PC-3 (cell line): ENCODE results near the gene NFAM1. TPM values are rescaled to one million over a fixed set of nuclear protein-coding genes. Genes with fewer than 3 reads are reported as not detected.

Experiments
- ATAC-seq: fragments of 200-7000 bp; cut with Tn5 transposase; 2 replicates; pipeline ENCODE4 v1.9.1; 2020; ENCODE audit warnings: mild to moderate bottlenecking, moderate library complexity
- BruUV-seq: library from RNA; stranded (reverse); fragments of 400-500 nt; replicated peaks from 2 replicates; lab custom pipeline; 2021; lab: Mats Ljungman, UMichigan
- CTCF ChIA-PET: fragments of 300-600 bp; sonication (Branson Sonifier 250); formaldehyde crosslinking; loops from one replicate; lab custom pipeline; 2022; ENCODE audit warnings: antibody characterized with exemption; lab: Charles Lee
- POLR2A ChIA-PET: fragments of 300-600 bp; sonication (Branson Sonifier 250); formaldehyde crosslinking; loops from one replicate; lab custom pipeline; 2022; ENCODE audit warnings: antibody characterized with exemption; ENCODE audit not compliant: unreplicated experiment; lab: Charles Lee
- DNase-seq: peaks from one replicate; pipeline ENCODE4 v3.0.0-alpha.2; 2015
- H2AFZ ChIP-seq: fragments of 300-600 bp; sonication (generic); 2 replicates; pipeline ENCODE4 v1.6.0; 2016; ENCODE audit warnings: antibody characterized with exemption, low read length
- H3F3A ChIP-seq: fragments of 300-600 bp; sonication (generic); one replicate; pipeline ENCODE4 v1.6.0; 2017; ENCODE audit warnings: antibody characterized with exemption, low read length, control low read depth, mild to moderate bottlenecking; ENCODE audit not compliant: unreplicated experiment
- H3K27ac ChIP-seq: fragments of 300-600 bp; sonication (generic); 2 replicates; pipeline ENCODE4 v1.5.1; 2016; ENCODE audit warnings: mild to moderate bottlenecking, low read length
- H3K27me3 ChIP-seq: fragments of 300-600 bp; sonication (generic); 2 replicates; pipeline ENCODE4 v1.6.1; 2016; ENCODE audit warnings: low read length, mixed read lengths
- H3K36me3 ChIP-seq: fragments of 300-600 bp; sonication (generic); 2 replicates; pipeline ENCODE4 v1.6.1; 2016; ENCODE audit warnings: low read depth, mixed run types, low read length, mixed read lengths
- H3K4me1 ChIP-seq: fragments of 300-600 bp; sonication (generic); 2 replicates; pipeline ENCODE4 v1.5.1; 2016; ENCODE audit warnings: low read length; ENCODE audit not compliant: insufficient read depth
- H3K4me2 ChIP-seq: fragments of 300-600 bp; sonication (generic); 2 replicates; pipeline ENCODE4 v1.6.0; 2016; ENCODE audit warnings: low read length
- H3K4me3 ChIP-seq: fragments of 300-600 bp; sonication (generic); 2 replicates; pipeline ENCODE4 v1.5.1; 2016; ENCODE audit warnings: mild to moderate bottlenecking, low read length, mixed read lengths
- H3K79me2 ChIP-seq: fragments of 300-600 bp; sonication (generic); 2 replicates; pipeline ENCODE4 v1.6.1; 2017; ENCODE audit warnings: low read length, mixed read lengths
- H3K9ac ChIP-seq: fragments of 300-600 bp; sonication (generic); 2 replicates; pipeline ENCODE4 v1.6.0; 2016; ENCODE audit warnings: mild to moderate bottlenecking, low read length
- H3K9me2 ChIP-seq: fragments of 300-600 bp; sonication (generic); replicated peaks from 2 replicates; pipeline ENCODE4 v1.6.1; 2016; ENCODE audit warnings: mixed run types, low read length, mixed read lengths
- H3K9me3 ChIP-seq: fragments of 300-600 bp; sonication (generic); 2 replicates; pipeline ENCODE4 v1.6.1; 2016; ENCODE audit warnings: low read length, mixed read lengths
- H4K20me1 ChIP-seq: fragments of 300-600 bp; sonication (generic); 2 replicates; pipeline ENCODE4 v1.6.1; 2016; ENCODE audit warnings: low read length, mixed read lengths
- EZH2 ChIP-seq: fragments of 300-600 bp; sonication (generic); IDR thresholded peaks from one replicate; pipeline ENCODE4 v1.6.1; 2017; ENCODE audit warnings: antibody characterized with exemption, mild to moderate bottlenecking, low read length; ENCODE audit not compliant: unreplicated experiment
- EZH2phosphoT487 ChIP-seq: fragments of 300-600 bp; sonication (generic); IDR thresholded peaks from 2 replicates; pipeline ENCODE4 v1.6.1; 2018; ENCODE audit warnings: mild to moderate bottlenecking, antibody characterized with exemption, low read length, borderline replicate concordance
- intact Hi-C: fragments of 100-400 bp; cut with micrococcal nuclease; formaldehyde crosslinking; loops from 2 replicates; pipeline ENCODE4 v1.9.0; 2023
- total RNA-seq: library from RNA; depleted of rRNA; stranded (reverse); fragments of >200 nt; gene quantifications from 2 replicates; pipeline ENCODE4 v1.2.3, GENCODE V29; 2014
- TF ChIP-seq, protein P1 (sequence below): fragments of 300-600 bp; sonication (generic); conservative IDR thresholded peaks from 2 replicates; pipeline ENCODE4 v1.5.1; 2017; ENCODE audit warnings: antibody characterized with exemption, low read depth, mild to moderate bottlenecking, low read length

Gene NFAM1
- total RNA-seq, 1 experiment from 2014 or later: 0.11 TPM

DNA sequence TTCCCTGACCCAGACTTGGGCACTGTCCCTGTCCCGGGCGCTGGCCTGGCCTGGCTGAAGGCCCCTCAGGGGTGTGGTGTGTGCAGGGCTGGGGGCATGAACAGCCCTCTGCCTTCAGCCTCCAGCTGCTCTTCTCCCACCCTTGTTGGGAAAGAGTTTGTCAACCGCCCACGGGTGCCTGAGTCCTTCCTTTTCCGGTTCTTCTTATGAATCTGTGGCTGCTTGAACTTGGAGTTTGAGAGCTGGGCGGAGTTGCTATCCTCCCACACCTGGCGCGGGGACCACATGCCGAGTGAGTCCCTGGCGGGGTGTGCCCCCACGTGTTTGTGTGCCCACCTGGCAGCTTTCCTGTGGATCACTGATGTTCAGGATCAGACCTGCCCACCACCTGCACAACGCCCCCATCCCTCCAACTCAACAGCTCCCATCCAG lies 13.4 kb downstream of the NFAM1 start:
- intact Hi-C loops: no loop called here
- H3K79me2 ChIP-seq: no peaks in the 10 kb centered on the region
- no peaks in the 10 kb centered on the region for H3K9me3 ChIP-seq
- no peak overlapping the region for H3K4me3 ChIP-seq
- TF ChIP-seq EZH2phosphoT487 (no peak), EZH2 (no peak)
- TF ChIP-seq, protein P1, sequence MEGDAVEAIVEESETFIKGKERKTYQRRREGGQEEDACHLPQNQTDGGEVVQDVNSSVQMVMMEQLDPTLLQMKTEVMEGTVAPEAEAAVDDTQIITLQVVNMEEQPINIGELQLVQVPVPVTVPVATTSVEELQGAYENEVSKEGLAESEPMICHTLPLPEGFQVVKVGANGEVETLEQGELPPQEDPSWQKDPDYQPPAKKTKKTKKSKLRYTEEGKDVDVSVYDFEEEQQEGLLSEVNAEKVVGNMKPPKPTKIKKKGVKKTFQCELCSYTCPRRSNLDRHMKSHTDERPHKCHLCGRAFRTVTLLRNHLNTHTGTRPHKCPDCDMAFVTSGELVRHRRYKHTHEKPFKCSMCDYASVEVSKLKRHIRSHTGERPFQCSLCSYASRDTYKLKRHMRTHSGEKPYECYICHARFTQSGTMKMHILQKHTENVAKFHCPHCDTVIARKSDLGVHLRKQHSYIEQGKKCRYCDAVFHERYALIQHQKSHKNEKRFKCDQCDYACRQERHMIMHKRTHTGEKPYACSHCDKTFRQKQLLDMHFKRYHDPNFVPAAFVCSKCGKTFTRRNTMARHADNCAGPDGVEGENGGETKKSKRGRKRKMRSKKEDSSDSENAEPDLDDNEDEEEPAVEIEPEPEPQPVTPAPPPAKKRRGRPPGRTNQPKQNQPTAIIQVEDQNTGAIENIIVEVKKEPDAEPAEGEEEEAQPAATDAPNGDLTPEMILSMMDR: no peak
- H3K4me2 ChIP-seq: no peak overlapping the region
- no peak overlapping the region for H3K9ac ChIP-seq
- no peak overlapping the region for H3K27ac ChIP-seq
- no peak overlapping the region for H2AFZ ChIP-seq
- POLR2A ChIA-PET: no interaction called here
- no peak for ATAC-seq
- no peaks in the 10 kb centered on the region for H3K27me3 ChIP-seq
- H3F3A ChIP-seq: no peaks in the 10 kb centered on the region
- no TSS peak for BruUV-seq
- CTCF ChIA-PET: no interaction called here
- no peaks in the 10 kb centered on the region for H4K20me1 ChIP-seq
- no peaks in the 10 kb centered on the region for H3K36me3 ChIP-seq
- H3K4me1 ChIP-seq: no peaks in the 10 kb centered on the region
- no peaks in the 10 kb centered on the region for H3K9me2 ChIP-seq
- DNase-seq: no peak

DNA sequence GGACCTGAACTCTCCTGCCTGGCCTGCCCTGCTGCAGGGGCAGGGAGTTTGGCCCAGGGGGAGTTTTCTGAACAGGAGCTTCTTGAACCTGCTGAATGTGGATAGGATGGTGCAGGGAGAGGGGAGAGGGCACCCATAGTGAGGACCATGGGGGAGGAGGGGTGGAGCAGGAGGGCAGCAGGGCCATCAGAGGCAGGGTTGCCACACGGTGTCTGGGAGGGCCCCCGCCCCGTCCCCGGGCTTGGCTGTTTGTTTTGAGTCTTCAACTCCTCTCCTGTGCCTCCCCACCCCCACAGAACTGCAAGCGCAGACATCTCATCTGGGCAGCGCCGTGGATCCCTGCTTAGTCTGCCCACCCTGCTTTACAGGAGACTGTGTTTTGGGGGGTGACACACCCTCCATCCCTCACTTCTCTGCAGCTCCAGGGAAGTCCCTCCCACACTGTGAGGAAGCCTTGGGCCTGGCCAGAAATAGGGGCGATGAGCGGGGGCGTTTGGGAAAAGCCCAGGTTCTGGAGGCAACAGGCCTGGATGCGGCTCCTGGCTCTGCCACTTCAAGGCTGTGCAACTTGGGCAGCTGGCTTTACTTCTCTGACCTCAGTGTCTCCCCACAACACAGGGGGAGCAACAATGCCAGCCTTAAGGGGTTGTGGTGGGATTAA lies 14.4 kb downstream of the NFAM1 start:
- Histone ChIP-seq H3K4me1 (no peaks in the 10 kb centered on the region), H3K4me2 (no peak overlapping the region), H3K36me3 (no peaks in the 10 kb centered on the region), H3K27ac (no peak overlapping the region), H2AFZ (no peak overlapping the region), H3K4me3 (no peak overlapping the region), H3K9me2 (no peaks in the 10 kb centered on the region), H3K9me3 (no peaks in the 10 kb centered on the region), H3K27me3 (no peaks in the 10 kb centered on the region), H4K20me1 (no peaks in the 10 kb centered on the region), H3K79me2 (no peaks in the 10 kb centered on the region), H3F3A (no peaks in the 10 kb centered on the region), H3K9ac (no peak overlapping the region)
- ChIA-PET POLR2A (no interaction called here), CTCF (no interaction called here)
- TF ChIP-seq, protein P1: no peak
- no peak for TF ChIP-seq EZH2
- no peak for TF ChIP-seq EZH2phosphoT487
- intact Hi-C loops: no loop called here
- ATAC-seq: no peak
- DNase-seq: no peak
- no TSS peak for BruUV-seq

DNA sequence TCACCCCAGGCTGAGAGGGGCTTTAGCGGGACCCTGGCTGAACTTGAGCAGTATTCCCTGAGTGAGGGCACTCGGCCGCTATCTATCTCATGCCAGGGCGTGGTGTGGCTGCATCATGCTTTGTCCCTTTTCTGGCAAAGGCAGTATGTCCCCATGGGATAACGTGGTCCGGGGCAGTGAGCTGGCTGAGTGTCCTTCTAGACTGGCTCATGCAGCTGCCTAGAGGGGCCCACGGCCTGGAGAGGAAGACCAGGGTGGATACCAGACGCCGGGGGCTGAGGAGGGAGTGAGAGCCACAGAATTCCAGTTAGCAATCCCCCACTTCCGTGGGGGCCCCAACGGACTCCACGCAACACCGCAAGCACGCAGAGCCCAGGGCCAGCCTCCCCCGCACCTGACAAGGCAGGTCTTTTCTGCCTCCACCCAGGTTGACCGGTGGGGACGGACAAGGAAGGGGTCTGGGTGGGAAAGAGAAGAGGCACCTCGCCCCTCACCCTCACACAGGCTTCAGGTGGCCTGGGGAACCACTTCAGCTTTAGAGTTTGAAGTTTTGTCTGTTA lies 15.5 kb downstream of the NFAM1 start:
- H3K79me2 ChIP-seq: no peaks in the 10 kb centered on the region
- no peak overlapping the region for H3K4me3 ChIP-seq
- no peak for DNase-seq
- no peaks in the 10 kb centered on the region for H3K9me2 ChIP-seq
- POLR2A ChIA-PET: no interaction called here
- CTCF ChIA-PET: no interaction called here
- H3K4me2 ChIP-seq: no peak overlapping the region
- H3F3A ChIP-seq: no peaks in the 10 kb centered on the region
- intact Hi-C loops: no loop called here
- ATAC-seq: no peak
- no peaks in the 10 kb centered on the region for H3K9me3 ChIP-seq
- H3K4me1 ChIP-seq: no peaks in the 10 kb centered on the region
- no peaks in the 10 kb centered on the region for H4K20me1 ChIP-seq
- BruUV-seq: no TSS peak
- TF ChIP-seq EZH2phosphoT487: no peak
- TF ChIP-seq, protein P1: no peak
- no peak for TF ChIP-seq EZH2
- no peak overlapping the region for H3K9ac ChIP-seq
- no peak overlapping the region for H3K27ac ChIP-seq
- H3K27me3 ChIP-seq: no peaks in the 10 kb centered on the region
- H2AFZ ChIP-seq: no peak overlapping the region
- H3K36me3 ChIP-seq: no peaks in the 10 kb centered on the region
